Measurements from ENCODE around the gene SPACA4. TPM values are rescaled to one million over a fixed set of nuclear protein-coding genes. Genes with fewer than 3 reads are reported as not detected.
A peak's percentile ranks its signal among the peaks of the same experiment; 100 is the strongest.

The SPACA4 gene
- polyA plus RNA-seq (2013, experiment 1 of 2), result not detected
- polyA plus RNA-seq (2013, experiment 2 of 2), result not detected

DNA sequence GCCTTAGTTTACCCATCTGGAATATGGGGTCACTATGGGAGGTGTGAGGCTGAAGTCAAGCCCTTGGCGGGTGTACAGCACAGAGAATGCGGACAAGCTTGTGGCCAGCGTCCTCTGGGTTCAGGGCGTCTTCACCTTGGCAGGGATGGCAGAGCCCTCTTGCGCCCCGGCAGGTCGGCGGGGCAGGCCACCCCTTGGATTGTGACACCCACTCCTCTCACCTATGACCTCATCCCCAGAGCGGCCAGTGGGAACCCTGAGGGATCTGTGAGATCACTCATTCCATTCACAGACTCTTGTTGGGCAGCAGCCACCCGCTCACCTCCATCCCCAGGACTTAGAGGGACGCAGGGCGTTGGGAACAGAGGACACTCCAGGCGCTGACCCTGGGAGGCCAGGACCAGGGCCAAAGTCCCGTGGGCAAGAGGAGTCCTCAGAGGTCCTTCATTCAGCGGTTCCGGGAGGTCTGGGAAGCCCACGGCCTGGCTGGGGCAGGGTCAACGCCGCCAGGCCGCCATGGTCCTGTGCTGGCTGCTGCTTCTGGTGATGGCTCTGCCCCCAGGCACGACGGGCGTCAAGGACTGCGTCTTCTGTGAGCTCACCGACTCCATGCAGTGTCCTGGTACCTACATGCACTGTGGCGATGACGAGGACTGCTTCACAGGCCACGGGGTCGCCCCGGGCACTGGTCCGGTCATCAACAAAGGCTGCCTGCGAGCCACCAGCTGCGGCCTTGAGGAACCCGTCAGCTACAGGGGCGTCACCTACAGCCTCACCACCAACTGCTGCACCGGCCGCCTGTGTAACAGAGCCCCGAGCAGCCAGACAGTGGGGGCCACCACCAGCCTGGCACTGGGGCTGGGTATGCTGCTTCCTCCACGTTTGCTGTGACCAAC lies at the start of gene SPACA4:
Gene SPACA4 (plus strand): TSS at position 280 of the 896 bp plus-strand sequence. CDS start 237 bp downstream, at position 517.
- no peak within 1 kb of the TSS for H4K91ac ChIP-seq (ENCODE audit: low read length)
- H3K4ac ChIP-seq (ENCODE audit: low read depth in 1 of 2, low read length in 2 of 2), result no peak within 1 kb of the TSS
- H2BK5ac ChIP-seq (ENCODE audit: low read depth, low read length, poor library complexity, severe bottlenecking), result no peak within 1 kb of the TSS
- no peak within 1 kb of the TSS for H2BK12ac ChIP-seq (ENCODE audit: low read length in 2 of 2)
- no peak within 1 kb of the TSS for H3K9ac ChIP-seq (ENCODE audit: low read length)
- H3K18ac ChIP-seq (ENCODE audit: low read depth in 1 of 2, low read length in 2 of 2), result no peak within 1 kb of the TSS
- WGBS, result 94% methylated on average over 39 of the region's 39 CpGs
- H3K27ac ChIP-seq (ENCODE audit: low read length, poor library complexity, severe bottlenecking), result no peak within 1 kb of the TSS
- no peak within 1 kb of the TSS for H3K14ac ChIP-seq (ENCODE audit: low read length in 2 of 2)
- H3K4me1 ChIP-seq (ENCODE audit: control insufficient read depth, insufficient read depth, low read depth, low read length), result no peaks in the 10 kb centered on the region
- no peak within 1 kb of the TSS for H3K4me3 ChIP-seq (ENCODE audit: insufficient read depth in 1 of 2, low read depth in 1 of 2, low read length in 2 of 2)
- H3K9me3 ChIP-seq (ENCODE audit: control insufficient read depth, low read length), result no peaks in the 10 kb centered on the region
- H3K79me1 ChIP-seq (replicated peaks; ENCODE audit: low read length, poor library complexity, severe bottlenecking), result no peaks in the 10 kb centered on the region
- no peak within 1 kb of the TSS for H2AK5ac ChIP-seq (ENCODE audit: low read length, severe bottlenecking)
- H2AFZ ChIP-seq (ENCODE audit: low read depth, low read length), result no peak within 1 kb of the TSS
- no peak within 1 kb of the TSS for H3K4me2 ChIP-seq (ENCODE audit: low read length, poor library complexity, severe bottlenecking)
- H3K36me3 ChIP-seq (ENCODE audit: control insufficient read depth in 1 of 2, insufficient read depth in 2 of 2, low read depth in 1 of 2, low read length in 2 of 2), result peaks cover 0 to 6% of the 10 kb centered on the region in 2 experiments
- H3K27me3 ChIP-seq (ENCODE audit: control insufficient read depth in 1 of 2, insufficient read depth in 1 of 2, low read length in 2 of 2), result no peaks in the 10 kb centered on the region
- H3K23ac ChIP-seq (ENCODE audit: low read length in 2 of 2), result no peak within 1 kb of the TSS
- no peak within 1 kb of the TSS for H2BK15ac ChIP-seq (ENCODE audit: low read depth, poor library complexity, severe bottlenecking)
- no peak within 1 kb of the TSS for H2BK120ac ChIP-seq (ENCODE audit: low read depth, low read length)
- peak within 1 kb of the TSS; percentile 61 for H4K8ac ChIP-seq (ENCODE audit: low read length)
- DNase-seq, result no peak

- H3K4ac ChIP-seq (ENCODE audit: low read depth in 1 of 2, low read length in 2 of 2), result no peak overlapping the region
- H3K4me3 ChIP-seq (ENCODE audit: insufficient read depth in 1 of 2, low read depth in 1 of 2, low read length in 2 of 2), result no peak overlapping the region
- no peak overlapping the region for H2AFZ ChIP-seq (ENCODE audit: low read depth, low read length)
- H3K27me3 ChIP-seq (ENCODE audit: control insufficient read depth in 1 of 2, insufficient read depth in 1 of 2, low read length in 2 of 2), result peaks cover 0 to under 1% of the 10 kb centered on the region in 2 experiments
- H4K8ac ChIP-seq (ENCODE audit: low read length), result no peak overlapping the region
- H3K18ac ChIP-seq (ENCODE audit: low read depth in 1 of 2, low read length in 2 of 2), result no peak overlapping the region
- H3K9me3 ChIP-seq (ENCODE audit: control insufficient read depth, low read length), result no peaks in the 10 kb centered on the region
- H3K36me3 ChIP-seq (ENCODE audit: control insufficient read depth in 1 of 2, insufficient read depth in 2 of 2, low read depth in 1 of 2, low read length in 2 of 2), result no peaks in the 10 kb centered on the region
- H3K79me1 ChIP-seq (replicated peaks; ENCODE audit: low read length, poor library complexity, severe bottlenecking), result no peaks in the 10 kb centered on the region
- no peak overlapping the region for H3K9ac ChIP-seq (ENCODE audit: low read length)
- H3K14ac ChIP-seq (ENCODE audit: low read length in 2 of 2), result no peak overlapping the region
- no peak overlapping the region for H3K27ac ChIP-seq (ENCODE audit: low read length, poor library complexity, severe bottlenecking)
- no peak overlapping the region for H3K23ac ChIP-seq (ENCODE audit: low read length in 2 of 2)
- H4K91ac ChIP-seq (ENCODE audit: low read length), result no peak overlapping the region
- no peak overlapping the region for H2BK15ac ChIP-seq (ENCODE audit: low read depth, poor library complexity, severe bottlenecking)
- no peak overlapping the region for H2AK5ac ChIP-seq (ENCODE audit: low read length, severe bottlenecking)
- DNase-seq, result no peak
- H3K4me2 ChIP-seq (ENCODE audit: low read length, poor library complexity, severe bottlenecking), result no peak overlapping the region
- no peak overlapping the region for H2BK120ac ChIP-seq (ENCODE audit: low read depth, low read length)
- H2BK5ac ChIP-seq (ENCODE audit: low read depth, low read length, poor library complexity, severe bottlenecking), result no peak overlapping the region
- WGBS, result 98% methylated on average over 5 of the region's 5 CpGs
- peaks cover 29% of the 10 kb centered on the region for H3K4me1 ChIP-seq (ENCODE audit: control insufficient read depth, insufficient read depth, low read depth, low read length)
- no peak overlapping the region for H2BK12ac ChIP-seq (ENCODE audit: low read length in 2 of 2)
Measured at GRCh38 chr19:48556825-48557224, 49.7 kb upstream of the SPACA4 start.

DNA sequence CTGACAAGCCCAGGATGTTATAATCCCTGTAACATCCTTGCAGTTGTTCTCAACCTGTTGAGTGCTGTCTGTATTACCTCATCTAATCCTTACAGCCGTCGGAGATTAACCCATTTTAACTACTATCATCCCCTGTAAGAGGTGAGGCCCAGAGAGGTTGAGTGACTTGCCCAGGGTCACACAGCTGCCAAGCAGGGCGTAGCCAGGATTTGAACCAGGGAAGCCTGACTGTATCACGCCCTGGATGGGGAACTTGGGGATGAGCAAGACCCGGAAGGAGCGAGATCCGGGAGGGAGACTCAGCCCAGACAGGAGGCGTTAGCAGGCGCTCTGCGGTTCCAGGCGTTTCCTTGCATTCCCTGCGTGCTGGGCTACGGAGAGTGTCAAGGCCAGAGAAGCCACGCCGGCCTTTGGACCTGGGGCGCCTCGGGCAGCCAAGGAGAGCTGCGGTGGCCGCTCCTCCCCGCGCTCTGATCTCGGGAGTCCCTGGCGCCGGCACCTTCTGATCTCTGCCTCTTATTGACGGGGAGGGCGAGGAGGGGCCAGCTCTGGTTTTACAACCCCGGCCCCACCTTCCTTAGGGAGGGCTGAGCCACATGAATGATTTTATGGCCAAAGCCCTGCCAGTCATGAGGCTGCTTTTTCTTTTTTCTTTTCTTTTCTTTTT lies 48.4 kb upstream of the SPACA4 start:
- Histone ChIP-seq H3K4me3 (ENCODE audit: insufficient read depth in 1 of 2, low read depth in 1 of 2, low read length in 2 of 2) (peak overlapping the region in 1 of 2 experiments; percentile 0), H2BK15ac (ENCODE audit: low read depth, poor library complexity, severe bottlenecking) (no peak overlapping the region), H4K8ac (ENCODE audit: low read length) (no peak overlapping the region), H3K9ac (ENCODE audit: low read length) (peak overlapping the region; percentile 78), H3K36me3 (ENCODE audit: control insufficient read depth in 1 of 2, insufficient read depth in 2 of 2, low read depth in 1 of 2, low read length in 2 of 2) (no peaks in the 10 kb centered on the region), H3K23ac (ENCODE audit: low read length in 2 of 2) (no peak overlapping the region), H3K27ac (ENCODE audit: low read length, poor library complexity, severe bottlenecking) (no peak overlapping the region), H2BK120ac (ENCODE audit: low read depth, low read length) (no peak overlapping the region), H2AK5ac (ENCODE audit: low read length, severe bottlenecking) (no peak overlapping the region), H4K91ac (ENCODE audit: low read length) (peak overlapping the region; percentile 2), H3K79me1 (replicated peaks; ENCODE audit: low read length, poor library complexity, severe bottlenecking) (no peaks in the 10 kb centered on the region), H3K4me1 (ENCODE audit: control insufficient read depth, insufficient read depth, low read depth, low read length) (peaks cover 24% of the 10 kb centered on the region), H3K14ac (ENCODE audit: low read length in 2 of 2) (no peak overlapping the region), H2AFZ (ENCODE audit: low read depth, low read length) (peak overlapping the region; percentile 77), H3K27me3 (ENCODE audit: control insufficient read depth in 1 of 2, insufficient read depth in 1 of 2, low read length in 2 of 2) (no peaks in the 10 kb centered on the region), H3K9me3 (ENCODE audit: control insufficient read depth, low read length) (no peaks in the 10 kb centered on the region), H3K4me2 (ENCODE audit: low read length, poor library complexity, severe bottlenecking) (peak overlapping the region; percentile 41), H2BK5ac (ENCODE audit: low read depth, low read length, poor library complexity, severe bottlenecking) (no peak overlapping the region), H3K4ac (ENCODE audit: low read depth in 1 of 2, low read length in 2 of 2) (no peak overlapping the region), H2BK12ac (ENCODE audit: low read length in 2 of 2) (peak overlapping the region in 1 of 2 experiments; percentile 7), H3K18ac (ENCODE audit: low read depth in 1 of 2, low read length in 2 of 2) (peak overlapping the region in 1 of 2 experiments; percentile 25)
- WGBS, result 37% methylated on average over 27 of the region's 27 CpGs
- DNase-seq, result peak; percentile 68

- H3K9ac ChIP-seq (ENCODE audit: low read length), result no peak overlapping the region
- H3K14ac ChIP-seq (ENCODE audit: low read length in 2 of 2), result no peak overlapping the region
- H2AK5ac ChIP-seq (ENCODE audit: low read length, severe bottlenecking), result no peak overlapping the region
- no peaks in the 10 kb centered on the region for H3K79me1 ChIP-seq (replicated peaks; ENCODE audit: low read length, poor library complexity, severe bottlenecking)
- H2BK5ac ChIP-seq (ENCODE audit: low read depth, low read length, poor library complexity, severe bottlenecking), result no peak overlapping the region
- H3K23ac ChIP-seq (ENCODE audit: low read length in 2 of 2), result no peak overlapping the region
- H3K27me3 ChIP-seq (ENCODE audit: control insufficient read depth in 1 of 2, insufficient read depth in 1 of 2, low read length in 2 of 2), result no peaks in the 10 kb centered on the region
- H3K4me3 ChIP-seq (ENCODE audit: insufficient read depth in 1 of 2, low read depth in 1 of 2, low read length in 2 of 2), result no peak overlapping the region
- H3K4me1 ChIP-seq (ENCODE audit: control insufficient read depth, insufficient read depth, low read depth, low read length), result peaks cover 13% of the 10 kb centered on the region
- H3K4ac ChIP-seq (ENCODE audit: low read depth in 1 of 2, low read length in 2 of 2), result no peak overlapping the region
- no peak overlapping the region for H2BK12ac ChIP-seq (ENCODE audit: low read length in 2 of 2)
- WGBS, result 94% methylated on average over 5 of the region's 6 CpGs
- H3K18ac ChIP-seq (ENCODE audit: low read depth in 1 of 2, low read length in 2 of 2), result no peak overlapping the region
- no peaks in the 10 kb centered on the region for H3K36me3 ChIP-seq (ENCODE audit: control insufficient read depth in 1 of 2, insufficient read depth in 2 of 2, low read depth in 1 of 2, low read length in 2 of 2)
- H3K4me2 ChIP-seq (ENCODE audit: low read length, poor library complexity, severe bottlenecking), result no peak overlapping the region
- H2AFZ ChIP-seq (ENCODE audit: low read depth, low read length), result no peak overlapping the region
- H3K9me3 ChIP-seq (ENCODE audit: control insufficient read depth, low read length), result no peaks in the 10 kb centered on the region
- no peak overlapping the region for H4K8ac ChIP-seq (ENCODE audit: low read length)
- no peak for DNase-seq
- H4K91ac ChIP-seq (ENCODE audit: low read length), result no peak overlapping the region
- H2BK15ac ChIP-seq (ENCODE audit: low read depth, poor library complexity, severe bottlenecking), result no peak overlapping the region
- H2BK120ac ChIP-seq (ENCODE audit: low read depth, low read length), result no peak overlapping the region
- no peak overlapping the region for H3K27ac ChIP-seq (ENCODE audit: low read length, poor library complexity, severe bottlenecking)
Measured at GRCh38 chr19:48560095-48560530, 46.4 kb upstream of the SPACA4 start.
